GM12891 (cell line): ENCODE data around the gene TMEM174.
"Not testable (repeated sequence)": the region's sequence is repeated elsewhere in the genome, so short reads cannot be mapped to it uniquely, and the experiment has no call there.

Source experiments
- PAX5 ChIP-seq: IDR thresholded peaks from 2 replicates; pipeline ENCODE4 v1.6.1; 2011; ENCODE audit warnings: low read length, moderate library complexity, mild to moderate bottlenecking; ENCODE audit not compliant: insufficient read depth, severe bottlenecking
- POLR2A ChIP-seq: IDR thresholded peaks from 2 replicates; pipeline ENCODE4 v1.6.1; 2011; ENCODE audit warnings: low read depth, low read length, control low read depth
- POLR2AphosphoS5 ChIP-seq: IDR thresholded peaks from 2 replicates; pipeline ENCODE4 v1.6.1; 2011; ENCODE audit warnings: low read depth, low read length, control low read depth
- TAF1 ChIP-seq: IDR thresholded peaks from 2 replicates; pipeline ENCODE4 v1.6.1; 2011; ENCODE audit warnings: low read depth, low read length, control low read depth

DNA sequence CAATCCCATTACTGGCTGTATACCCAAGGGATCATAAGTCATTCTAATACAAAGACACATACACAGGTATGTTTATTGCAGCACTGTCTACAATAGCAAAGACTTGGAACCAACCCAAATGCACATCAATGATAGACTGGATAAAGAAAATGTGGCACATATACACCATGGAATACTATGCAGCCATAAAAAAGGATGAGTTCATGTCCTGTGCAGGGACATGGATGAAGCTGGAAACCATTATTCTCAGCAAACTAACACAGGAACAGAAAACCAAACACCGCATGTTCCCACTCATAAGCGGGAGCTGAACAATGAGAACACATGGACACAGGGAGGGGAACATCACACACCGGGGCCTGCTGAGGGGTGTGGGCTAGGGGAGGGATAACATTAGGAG, 39.7 kb downstream of the TMEM174 start:
- TF ChIP-seq PAX5, POLR2A, POLR2AphosphoS5, TAF1: not testable (repeated sequence)
